Stimulated activated CD4-positive, alpha-beta T cell treated with anti-CD3 and anti-CD28 coated beads, Interleukin-4, amount 100 ng/mL, for 24 hours (primary cell): ENCODE results near the gene TNIK.
"Not testable (repeated sequence)": the region's sequence is repeated elsewhere in the genome, so short reads cannot be mapped to it uniquely, and the experiment has no call there.

ENCODE experiments used
- DNase-seq: peaks from one replicate; pipeline ENCODE4 v3.0.0-alpha.2; 2020

The TNIK gene

DNA sequence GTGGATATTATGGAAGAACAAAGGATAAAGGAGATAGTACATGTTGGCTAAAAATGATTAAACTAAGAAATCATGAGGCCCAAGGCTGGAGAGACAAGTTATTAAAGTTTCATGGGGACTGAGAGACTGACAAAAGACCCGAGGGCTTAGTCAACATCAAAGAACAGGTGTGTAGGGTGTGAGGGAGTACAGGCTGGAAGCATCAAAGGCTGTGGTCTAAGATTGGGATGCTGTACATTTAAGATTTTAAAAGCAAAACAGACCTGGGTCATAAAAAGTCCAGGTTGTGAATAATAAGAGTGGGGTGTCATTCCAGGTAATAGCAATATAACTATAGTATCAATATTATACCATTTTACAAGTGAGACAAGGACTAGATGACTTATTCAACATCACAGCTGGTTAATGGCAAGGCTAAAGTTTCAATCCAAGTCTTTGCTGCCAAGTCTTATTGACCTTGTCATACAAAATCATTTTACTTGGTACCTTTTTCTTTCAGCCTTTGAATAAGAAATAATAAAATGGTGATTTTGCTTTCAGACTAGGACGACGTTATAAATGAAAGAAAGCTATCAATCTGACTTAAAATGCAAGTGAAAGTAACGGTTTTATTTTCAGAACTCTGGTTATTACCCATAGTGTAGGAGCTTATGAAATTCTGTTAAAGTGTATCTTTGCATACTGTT, 211.6 kb downstream of the TNIK start:
- DNase-seq = peak; percentile 46

DNA sequence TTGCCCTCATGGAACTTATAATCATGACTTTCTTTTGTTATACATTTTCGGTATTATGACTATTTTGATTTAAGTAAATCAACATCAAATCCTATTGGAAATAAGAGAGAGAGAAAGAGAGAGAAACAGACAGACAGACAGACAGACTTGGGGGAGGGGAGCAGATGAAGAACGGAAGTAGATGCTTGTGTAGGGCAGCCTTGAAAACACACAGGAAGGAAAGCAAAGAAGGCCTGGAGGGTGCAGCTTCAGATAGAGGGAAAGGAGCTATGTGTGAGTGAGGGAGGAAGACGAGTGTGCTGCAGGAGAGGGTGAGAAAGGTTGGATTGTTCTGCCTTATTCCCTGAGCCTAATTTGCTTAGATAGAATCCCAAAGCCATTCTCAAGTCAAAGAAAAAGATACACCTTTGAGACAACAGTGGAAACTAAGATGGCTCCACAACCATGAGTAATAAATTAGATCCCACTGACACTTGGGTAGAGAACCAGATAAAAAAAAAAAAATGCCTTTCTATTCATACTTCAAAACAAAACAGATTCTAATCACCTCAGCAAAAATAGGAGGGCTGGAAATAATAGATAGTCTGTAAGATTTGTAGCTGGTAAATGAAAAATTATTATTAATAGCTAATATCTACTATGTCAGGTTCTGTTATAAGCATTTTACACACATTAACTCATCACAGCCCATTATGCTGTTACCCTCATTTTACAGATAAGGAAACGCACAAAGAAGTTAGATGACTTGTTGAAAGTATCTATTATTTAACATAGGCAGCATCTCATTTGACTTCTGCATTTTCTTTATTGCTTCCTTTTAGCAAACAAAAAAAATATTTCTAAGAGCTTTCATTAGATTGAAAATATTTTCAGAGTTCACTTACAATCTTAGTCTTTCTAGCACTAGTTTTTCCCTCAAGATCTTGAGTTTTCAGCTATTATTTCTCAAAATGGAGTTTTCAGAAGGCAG, 214.1 kb downstream of the TNIK start:
- DNase-seq = no peak

DNA sequence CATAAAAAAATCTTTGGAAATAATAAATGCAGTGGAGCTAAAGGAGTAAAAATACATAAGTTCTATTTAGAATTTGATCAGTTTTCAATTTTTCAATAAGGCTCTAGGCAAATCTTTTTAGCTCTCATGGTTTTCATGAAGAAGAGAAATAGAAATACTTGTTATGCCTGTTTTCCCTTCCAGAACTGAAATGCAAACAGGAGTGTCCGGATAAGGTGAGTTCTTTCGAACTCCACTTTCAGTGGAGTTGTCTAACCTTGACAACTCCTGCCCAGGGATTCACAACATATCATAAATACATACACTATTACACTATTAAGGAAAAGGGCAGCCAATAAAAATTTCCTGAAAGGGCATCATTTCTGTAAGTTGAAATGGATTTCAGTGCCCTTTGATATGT, 217.3 kb downstream of the TNIK start:
- no peak for DNase-seq

DNA sequence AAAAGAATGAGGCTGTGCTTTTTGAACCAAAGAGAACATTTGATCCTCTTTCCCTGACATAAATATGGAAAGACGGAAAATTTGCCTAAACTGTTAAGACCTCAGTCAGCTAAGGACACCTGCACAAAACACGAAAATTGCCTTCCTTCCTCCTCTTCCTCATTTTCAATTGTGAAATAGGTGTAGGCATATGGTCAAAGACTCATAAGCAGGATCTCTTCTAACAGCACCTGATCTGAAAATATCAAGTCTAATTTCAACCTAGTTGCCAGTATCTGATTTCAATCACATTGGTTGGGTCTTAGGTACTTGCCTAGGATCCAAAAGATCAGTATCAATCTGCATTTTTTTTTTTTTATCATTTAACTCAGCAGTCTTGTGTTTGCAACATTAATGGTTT, 218.0 kb downstream of the TNIK start:
- DNase-seq = no peak

DNA sequence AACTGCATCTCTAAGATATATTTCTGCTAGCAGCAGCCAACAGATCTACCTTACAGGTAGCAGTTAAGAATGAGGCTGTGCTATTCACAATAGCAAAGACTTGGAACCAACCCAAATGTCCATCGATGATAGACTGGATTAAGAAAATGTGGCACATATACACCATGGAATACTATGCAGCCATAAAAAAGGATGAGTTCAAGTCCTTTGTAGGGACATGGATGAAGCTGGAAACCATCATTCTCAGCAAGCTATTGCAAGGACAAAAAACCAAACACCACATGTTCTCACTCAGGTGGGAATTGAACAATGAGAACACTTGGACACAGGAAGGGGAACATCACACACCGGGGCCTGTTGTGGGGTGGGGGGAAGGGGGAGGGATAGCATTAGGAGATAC, 218.6 kb downstream of the TNIK start:
- DNase-seq = not testable (repeated sequence)

DNA sequence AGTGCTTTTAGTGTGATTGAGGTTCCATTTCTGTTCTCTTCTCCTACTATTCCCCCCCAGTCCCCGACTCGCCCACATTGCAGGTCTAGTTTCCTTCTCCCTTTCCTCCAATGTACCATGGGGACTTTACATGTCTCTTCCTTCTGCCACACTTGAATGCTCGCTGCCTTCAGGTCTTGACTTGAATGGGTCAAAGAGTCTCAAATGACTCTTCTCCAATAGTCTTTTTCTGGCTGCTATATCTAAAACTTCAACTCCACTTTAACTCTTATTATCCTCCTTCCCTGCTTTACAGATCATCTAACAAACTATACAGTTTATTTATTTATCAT, 219.7 kb downstream of the TNIK start:
- no peak for DNase-seq

DNA sequence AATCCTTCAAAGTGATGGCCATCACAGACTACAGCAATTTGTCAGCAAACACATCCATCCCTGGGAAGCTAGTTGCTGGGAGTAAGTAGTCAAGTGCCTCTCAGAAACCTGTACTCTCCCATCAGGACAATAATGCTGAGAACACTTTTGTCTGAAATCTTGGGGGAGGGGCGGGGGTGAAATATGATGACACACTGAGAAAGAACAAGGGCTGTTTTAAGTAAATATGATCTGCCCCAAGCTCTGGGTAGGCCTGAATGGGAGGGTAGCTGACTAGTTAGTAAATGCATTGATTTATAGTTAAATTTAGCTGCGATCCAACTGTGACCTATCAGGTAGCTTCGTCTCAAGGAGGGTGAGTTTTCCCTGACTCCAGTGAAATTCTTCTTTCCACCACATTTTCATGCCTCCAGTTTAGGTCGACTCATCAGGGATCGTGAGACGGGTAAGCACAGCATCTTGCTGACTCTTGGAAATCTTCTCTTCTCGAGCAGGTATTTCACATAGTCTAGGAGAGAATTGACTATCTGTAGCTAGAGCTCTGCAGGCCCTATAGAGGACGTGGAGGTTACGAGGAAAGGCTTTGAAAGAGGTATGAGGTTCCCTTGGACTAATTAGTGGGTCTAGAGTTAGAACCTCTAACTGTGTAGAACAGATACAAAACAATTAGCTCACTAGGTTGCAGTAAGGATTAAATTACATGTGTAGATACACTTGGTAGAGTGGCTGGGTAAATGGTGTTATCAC, 220.3 kb downstream of the TNIK start:
- no peak for DNase-seq

DNA sequence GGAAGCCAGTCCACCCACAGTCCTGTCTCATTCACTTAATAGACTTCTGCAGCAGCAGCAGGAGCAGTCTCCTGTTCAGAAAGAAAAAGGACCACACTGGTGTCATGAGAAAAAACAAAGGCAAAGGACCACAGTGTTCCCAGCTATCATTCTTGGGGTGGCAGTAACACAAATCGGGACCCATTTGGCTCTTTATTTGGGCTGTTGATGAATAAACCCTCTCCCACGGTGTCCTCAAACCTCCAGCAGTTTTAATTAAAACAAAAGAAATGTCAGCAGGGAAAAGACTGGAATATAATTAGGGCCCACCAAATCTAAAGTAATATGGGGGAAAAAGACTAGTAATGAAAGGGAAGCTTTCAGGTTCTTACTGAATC, 223.2 kb downstream of the TNIK start:
- DNase-seq = no peak

DNA sequence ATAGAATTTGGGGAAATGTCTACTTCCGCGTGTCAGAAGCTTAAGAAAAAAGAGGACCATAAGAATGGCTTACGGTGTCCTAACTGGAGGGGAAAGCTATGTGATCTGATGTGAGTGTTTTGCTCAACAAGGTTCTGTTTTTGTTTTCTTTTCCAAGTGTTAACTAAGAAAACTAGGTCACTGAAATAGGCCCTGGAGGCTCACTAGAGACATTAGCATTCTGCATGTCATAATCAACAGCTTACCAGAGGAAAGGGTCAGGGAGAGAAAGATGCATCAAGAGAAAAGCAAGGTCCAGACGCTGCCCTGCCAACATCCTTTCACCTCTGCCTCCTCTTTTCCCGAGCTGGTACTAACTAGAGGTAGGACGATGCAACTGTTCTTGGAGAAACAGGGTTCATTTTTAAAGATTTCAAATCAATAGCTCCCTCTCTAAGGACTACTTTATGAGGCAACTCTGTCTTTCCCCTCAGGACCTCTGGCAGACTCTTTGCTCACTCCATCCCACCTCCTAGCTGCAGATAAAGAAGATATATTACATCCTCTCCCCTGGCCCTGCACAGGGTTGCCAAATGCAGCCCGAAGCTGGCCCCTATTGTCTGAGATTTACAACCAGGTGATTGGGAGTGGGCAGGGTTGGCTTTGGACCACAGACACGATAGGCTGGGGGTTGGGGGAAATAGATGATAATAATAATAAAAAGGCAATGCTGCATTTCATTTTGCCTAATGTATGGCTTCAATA, 223.8 kb downstream of the TNIK start:
- DNase-seq = no peak

DNA sequence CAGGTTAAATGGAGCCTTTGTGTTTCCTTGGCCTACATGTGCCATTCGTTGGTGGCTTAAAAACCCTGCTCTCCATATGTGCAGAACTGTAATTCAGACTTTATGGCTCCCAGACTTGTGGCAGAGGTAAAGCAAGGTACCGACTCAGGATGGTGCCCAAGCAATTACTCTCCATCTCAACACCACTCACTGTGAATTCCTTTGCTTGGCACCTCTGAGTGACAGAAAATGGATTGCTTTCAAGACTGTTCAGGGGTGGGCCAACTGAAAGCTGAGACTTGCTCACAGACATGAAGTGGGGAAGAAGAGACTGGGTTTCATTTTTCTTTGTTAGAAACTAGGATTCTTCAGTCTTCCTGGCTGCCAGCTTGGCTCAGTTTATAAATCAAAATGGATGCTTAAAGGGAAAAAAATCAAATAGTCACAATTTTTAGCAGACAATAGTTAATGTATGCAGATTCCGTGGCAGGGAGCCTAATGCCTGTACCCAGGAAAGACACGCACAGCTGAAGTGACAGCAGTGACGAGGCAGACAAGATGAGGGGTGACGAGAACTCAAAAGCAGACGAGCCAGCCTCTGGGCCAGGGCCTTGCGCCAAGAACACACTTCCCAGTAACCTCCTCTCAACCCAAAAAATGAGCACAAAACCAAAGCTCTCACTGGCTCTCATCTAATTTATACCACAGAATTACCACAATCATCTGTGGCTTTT, 225.8 kb downstream of the TNIK start:
- no peak for DNase-seq

DNA sequence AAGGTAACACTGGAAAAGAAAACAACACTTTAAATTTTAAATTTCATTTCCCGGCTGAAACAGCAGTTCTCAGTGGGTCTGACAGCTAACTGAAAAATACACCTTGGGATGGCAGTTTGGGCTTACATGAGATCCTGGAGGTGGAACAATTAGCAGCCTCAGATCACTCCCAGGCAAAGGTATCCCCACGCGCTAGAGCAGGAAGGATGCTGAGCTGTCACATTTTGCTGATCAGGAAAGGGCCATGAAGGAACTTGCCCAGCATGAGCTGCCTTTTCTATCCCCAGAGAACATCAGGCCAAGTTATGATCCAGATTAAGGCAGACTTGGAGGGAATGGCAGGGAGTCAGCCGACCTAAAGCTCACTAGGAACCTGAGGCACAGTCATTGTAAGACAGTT, 228.8 kb downstream of the TNIK start:
- DNase-seq = no peak

DNA sequence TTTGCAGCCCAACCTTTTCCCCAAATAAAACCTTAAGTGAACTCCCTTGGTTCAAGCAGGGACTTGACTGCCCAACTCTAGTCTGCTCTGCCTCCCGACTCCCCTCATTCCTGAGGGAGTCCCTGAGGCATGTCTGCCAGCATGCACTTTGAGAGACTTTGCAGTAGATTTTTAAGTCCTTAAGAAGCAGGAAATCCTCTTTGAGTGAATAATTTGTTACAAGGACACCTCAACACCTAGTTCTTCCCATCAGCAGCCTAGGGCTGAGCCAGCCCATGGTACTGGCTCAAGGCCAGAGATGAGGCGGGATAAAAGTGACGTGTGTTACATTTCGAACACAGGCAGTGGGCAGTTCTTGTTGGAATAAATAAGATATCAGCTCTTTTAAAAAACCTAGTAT, 229.3 kb downstream of the TNIK start:
- DNase-seq = no peak

DNA sequence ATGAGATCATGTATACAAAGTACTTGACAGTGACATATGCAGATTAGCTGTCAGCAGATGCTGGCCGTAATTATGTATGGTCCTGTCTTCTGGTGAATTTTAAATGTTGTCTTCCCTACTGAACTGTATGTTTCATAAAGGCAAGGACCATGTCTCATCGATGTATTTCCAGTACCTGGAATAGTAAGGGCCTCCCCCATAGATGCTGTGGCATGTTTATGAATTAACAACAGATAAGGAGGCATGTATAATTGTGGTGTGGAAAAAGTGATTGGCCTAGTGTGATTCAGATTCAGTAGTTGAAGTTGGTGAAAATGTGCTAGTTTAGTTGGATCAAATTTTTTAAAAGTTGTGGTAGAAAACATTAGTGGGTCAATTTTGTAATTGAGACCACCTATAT, 231.0 kb downstream of the TNIK start:
- peak; percentile 24 for DNase-seq

DNA sequence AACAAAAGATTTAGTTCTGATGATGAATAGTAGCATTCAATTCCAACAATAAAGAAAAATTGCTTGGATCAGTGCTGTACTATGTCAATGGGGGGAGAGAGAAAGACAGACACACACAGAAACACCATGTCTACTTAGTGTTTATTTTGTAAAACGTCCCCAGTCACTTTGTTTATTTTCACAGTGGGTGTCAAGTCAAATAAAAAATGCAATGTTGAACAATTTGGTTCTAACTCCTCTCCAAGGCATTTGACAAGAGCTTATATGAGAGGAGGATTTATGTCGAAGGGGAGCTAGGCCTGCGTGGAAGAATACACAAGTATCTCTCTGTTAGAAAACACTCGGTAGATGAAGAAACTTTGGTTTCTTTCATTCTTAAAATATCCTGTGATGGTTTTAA, 232.0 kb downstream of the TNIK start:
- DNase-seq = no peak

DNA sequence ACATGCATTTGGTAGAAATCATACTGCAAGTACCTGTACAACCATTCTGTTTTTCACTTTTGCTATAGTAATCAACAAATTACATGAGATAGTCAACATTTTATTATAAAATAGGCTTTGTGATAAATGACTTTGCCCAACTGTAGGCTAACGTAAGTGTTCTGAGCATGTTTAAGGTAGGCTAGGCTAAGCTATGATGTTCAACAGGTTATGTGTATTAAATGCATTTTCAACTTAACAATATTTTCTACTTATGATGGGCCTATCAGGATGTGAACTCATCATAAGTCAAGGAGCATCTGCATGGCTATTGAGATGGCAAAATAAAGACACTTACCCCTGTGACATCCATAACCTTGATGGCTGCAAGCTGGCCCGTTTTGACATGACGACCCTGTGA, 232.4 kb downstream of the TNIK start:
- DNase-seq = no peak

DNA sequence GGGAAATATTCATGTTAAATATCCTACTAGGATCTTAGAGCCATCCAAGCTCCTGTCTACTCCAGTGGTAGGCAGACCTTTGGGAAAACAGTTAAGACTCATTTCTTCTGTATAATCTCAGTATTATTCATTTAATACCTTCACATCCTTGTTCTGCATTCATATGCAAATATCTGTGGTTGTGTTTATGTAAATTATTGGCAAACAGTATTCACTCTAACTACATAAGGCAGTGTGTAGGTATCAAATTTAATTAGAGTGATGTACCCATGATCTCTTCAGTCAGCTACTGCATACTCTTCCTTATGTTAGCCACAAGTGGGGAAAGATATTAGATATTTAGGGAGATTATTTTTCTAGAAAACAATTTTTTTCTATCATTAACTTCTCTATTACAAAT, 232.8 kb downstream of the TNIK start:
- DNase-seq = no peak

DNA sequence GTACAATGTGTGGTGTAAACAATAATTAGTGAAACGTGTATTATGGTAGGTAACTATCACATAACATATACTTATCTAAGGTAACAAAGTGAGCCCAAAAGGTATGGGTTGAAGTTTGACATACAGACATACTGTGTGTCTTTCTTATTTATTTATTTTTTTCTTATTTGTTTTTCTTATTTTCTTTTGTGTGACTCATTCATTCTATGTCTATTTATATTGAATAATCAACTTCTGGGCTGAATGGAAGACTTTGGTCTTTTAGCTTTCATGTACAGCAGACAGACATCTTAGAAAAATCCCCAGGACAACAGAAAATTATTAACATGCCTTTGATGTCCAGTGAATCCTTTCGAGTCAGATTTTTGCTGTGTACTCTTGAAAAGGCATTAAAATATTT, 233.4 kb downstream of the TNIK start:
- no peak for DNase-seq

DNA sequence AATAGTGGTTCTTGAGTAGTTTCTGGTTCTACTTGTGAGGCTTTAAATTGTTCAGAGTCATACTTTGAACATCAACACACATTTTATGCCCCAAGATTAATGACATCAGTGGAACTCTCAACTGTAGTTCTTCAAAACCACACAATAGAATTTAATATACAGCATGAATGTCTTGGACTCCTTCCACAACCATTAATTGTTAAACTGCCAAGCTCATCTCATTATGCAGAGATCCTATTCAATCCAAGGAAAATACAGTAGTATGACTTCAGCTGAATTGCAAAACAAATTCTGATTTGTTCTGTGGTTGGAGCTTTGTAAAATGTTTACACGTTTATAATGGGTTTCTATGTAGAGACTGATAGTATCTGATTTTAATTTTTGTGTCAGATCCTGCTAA, 234.5 kb downstream of the TNIK start:
- DNase-seq = no peak

DNA sequence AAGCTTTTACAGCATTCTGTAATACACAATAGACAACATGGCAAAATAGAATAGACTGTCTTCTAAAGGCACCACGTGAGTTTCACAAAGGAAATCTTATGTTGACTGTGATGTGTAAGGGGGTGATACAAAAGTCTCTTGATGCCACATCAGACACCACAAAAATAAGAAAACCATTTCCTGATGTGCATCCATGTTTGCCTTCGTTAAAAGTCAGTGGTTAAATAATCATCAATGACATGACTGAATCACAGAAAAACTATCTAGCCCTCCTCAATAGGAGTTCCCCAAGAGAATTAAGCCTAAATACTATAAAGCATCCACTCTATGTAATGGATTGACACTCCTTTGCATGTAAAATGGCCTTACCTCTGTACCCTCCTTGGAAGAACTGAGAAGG, 235.0 kb downstream of the TNIK start:
- no peak for DNase-seq

DNA sequence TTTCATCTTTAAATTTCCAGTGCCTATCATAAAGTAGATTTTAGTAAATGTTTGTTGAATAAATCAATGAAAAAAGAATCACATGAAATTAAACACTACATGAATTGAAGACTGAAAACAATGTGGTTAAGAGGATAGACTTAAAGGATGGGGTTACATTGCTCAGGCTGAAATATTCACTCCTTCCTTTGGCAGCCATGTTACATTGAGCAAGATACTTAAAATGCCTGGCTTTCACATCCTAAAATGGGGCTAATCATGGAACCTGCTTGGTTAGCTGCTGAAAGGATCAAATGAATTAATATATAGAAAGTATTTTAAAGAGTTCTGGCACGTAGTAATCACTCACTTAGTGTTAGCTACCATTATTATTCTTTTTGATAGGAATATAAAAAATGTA, 236.8 kb downstream of the TNIK start:
- DNase-seq = no peak

DNA sequence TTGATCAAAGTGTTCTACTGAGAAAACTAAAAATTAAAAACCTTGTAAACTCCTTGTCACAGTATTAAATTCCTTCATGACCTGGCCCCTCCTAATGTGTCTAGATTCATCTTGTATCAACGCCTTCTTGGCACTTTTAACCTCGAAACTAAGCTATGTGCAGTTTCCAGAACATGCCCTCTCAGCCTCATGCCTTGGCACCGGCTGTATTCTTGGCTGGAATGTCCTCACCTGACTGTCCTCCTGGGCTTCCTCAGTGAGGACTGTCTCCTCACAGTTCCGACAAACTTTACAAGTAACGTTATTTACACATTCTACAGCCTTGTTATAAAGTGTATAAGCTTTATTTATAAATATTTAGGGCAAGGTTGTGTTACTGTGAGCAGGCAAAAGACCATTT, 237.2 kb downstream of the TNIK start:
- no peak for DNase-seq

DNA sequence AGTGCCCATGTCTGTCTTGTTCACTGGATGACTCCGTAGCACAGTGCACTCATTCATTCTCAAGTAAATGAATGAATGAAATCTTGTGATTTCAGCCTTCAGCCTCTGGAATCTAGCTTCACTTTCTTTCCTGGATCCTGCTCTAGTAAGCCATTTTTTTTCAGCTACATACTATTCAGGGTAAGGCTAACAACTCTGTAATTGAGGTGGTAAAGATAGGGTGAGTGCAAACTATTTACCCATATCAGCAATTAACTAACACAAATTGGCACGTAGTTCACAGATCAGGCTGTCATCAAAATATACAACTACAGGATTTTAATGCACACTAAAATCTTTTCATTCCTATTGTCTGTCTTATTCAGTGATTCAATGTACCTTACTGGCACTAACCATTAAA, 238.6 kb downstream of the TNIK start:
- DNase-seq = no peak

DNA sequence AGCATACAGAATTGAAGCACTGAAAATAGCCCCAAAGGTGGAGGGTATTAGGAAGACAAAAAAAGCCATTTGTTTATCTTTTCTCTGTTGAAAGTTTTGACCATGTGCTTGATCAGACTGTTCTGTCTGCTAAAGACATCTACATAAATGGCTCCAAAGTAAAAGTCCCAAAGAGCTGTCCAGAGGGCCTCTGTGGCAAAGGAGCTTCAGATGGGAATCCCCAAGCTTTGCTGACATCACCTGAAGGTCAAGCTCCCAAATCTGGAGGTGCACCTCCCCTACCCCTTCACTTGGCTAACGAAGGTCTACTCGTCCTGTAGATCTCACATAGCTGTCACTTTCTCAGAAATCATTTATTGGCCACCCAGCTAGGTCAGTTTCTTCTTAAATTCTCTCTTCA, 239.1 kb downstream of the TNIK start:
- no peak for DNase-seq
